ENCODE results near the gene KIAA1217. TPM values are rescaled to one million over a fixed set of nuclear protein-coding genes. Genes with fewer than 3 reads are reported as not detected.

KIAA1217 gene
- total RNA-seq, 1 donor from 2014 or later, result 121 TPM

DNA sequence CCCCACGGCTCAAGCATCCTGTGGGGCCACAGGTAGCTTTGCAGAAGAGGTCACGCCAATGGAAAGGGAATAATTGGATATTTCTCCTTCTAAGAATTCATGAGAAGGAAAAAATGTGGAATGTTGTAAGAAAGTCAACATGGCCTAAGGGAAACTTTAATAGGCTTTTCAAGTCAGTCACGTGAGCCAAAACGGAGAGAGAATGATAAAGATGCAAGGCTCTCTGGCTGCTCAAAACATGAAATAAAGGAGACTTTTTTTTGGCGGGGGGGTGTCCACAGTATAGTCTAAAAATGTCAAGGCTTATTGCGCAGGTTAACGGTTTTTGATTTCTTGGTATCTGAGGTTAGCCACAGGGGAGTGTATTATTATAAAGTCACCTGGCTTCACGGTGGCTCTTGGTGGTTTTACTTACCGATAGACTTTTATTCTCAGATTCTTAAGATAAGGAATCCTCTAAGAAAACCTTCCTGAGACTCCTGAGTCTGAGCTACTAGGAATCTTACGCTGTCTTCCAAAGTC, 366.6 kb downstream of the KIAA1217 start:
- TF ChIP-seq, protein P1, sequence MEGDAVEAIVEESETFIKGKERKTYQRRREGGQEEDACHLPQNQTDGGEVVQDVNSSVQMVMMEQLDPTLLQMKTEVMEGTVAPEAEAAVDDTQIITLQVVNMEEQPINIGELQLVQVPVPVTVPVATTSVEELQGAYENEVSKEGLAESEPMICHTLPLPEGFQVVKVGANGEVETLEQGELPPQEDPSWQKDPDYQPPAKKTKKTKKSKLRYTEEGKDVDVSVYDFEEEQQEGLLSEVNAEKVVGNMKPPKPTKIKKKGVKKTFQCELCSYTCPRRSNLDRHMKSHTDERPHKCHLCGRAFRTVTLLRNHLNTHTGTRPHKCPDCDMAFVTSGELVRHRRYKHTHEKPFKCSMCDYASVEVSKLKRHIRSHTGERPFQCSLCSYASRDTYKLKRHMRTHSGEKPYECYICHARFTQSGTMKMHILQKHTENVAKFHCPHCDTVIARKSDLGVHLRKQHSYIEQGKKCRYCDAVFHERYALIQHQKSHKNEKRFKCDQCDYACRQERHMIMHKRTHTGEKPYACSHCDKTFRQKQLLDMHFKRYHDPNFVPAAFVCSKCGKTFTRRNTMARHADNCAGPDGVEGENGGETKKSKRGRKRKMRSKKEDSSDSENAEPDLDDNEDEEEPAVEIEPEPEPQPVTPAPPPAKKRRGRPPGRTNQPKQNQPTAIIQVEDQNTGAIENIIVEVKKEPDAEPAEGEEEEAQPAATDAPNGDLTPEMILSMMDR (IDR thresholded peaks at IDR 0.05; ENCODE audit: unreplicated experiment), result no peak
- no peak for DNase-seq (ENCODE audit: low spot score, unreplicated experiment)
- no peak overlapping the region for H3K4me3 Mint-ChIP-seq (ENCODE audit: low read depth)
- peaks cover 12% of the 10 kb centered on the region for H3K4me1 Mint-ChIP-seq (ENCODE audit: low read depth)
- no peak overlapping the region for H3K27ac Mint-ChIP-seq
- no peaks in the 10 kb centered on the region for H3K9me3 Mint-ChIP-seq (ENCODE audit: low read depth)
- no peaks in the 10 kb centered on the region for H3K27me3 Mint-ChIP-seq
- H3K36me3 Mint-ChIP-seq (ENCODE audit: insufficient read depth), result no peaks in the 10 kb centered on the region

DNA sequence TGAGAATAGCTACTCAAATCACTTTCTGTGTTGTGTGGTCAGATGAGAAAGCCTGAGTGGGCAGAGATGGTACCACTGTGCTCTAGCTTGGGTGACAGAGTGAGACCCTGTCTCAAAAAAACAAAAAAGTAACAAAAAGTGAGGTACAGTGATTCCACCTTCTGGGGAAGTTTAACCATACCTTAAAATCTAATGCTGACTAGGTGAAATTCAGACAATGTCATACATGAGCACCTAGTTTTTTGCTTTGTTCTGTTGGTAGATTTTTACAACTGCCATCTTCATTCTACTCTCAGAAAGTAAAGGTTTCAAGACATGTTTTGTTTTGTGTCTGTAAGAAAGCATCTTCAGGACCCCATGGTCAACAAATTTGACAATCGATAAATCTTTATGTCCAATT, 370.5 kb downstream of the KIAA1217 start:
- H3K4me3 Mint-ChIP-seq (ENCODE audit: low read depth), result no peak overlapping the region
- peaks cover 5% of the 10 kb centered on the region for H3K36me3 Mint-ChIP-seq (ENCODE audit: insufficient read depth)
- no peak overlapping the region for H3K27ac Mint-ChIP-seq
- no peak for DNase-seq (ENCODE audit: low spot score, unreplicated experiment)
- H3K27me3 Mint-ChIP-seq, result no peaks in the 10 kb centered on the region
- TF ChIP-seq, protein P1 (IDR thresholded peaks at IDR 0.05; ENCODE audit: unreplicated experiment), result no peak
- H3K4me1 Mint-ChIP-seq (ENCODE audit: low read depth), result peaks cover 11% of the 10 kb centered on the region
- H3K9me3 Mint-ChIP-seq (ENCODE audit: low read depth), result no peaks in the 10 kb centered on the region

DNA sequence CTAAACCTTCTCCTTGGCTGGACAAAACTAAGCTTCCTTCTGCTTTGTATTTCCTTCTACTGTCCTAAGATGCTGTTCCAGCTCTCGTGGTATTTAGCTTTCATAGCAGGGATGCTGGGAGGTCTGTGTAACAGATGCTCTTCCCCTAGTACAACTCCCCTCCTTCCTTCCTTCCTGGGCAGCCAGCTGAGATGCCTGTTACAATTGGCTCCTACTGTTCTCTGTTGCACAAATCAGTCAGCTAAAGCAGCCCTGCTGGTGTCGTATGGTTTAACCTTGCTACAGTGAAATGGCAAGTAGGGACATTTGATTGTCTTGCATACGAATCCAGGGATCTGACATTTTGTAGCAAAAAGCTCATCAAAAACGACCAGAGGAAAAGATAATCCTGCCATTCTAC, 371.0 kb downstream of the KIAA1217 start:
- no peak for DNase-seq (ENCODE audit: low spot score, unreplicated experiment)
- TF ChIP-seq, protein P1 (IDR thresholded peaks at IDR 0.05; ENCODE audit: unreplicated experiment), result no peak
- no peaks in the 10 kb centered on the region for H3K9me3 Mint-ChIP-seq (ENCODE audit: low read depth)
- H3K27ac Mint-ChIP-seq, result no peak overlapping the region
- no peak overlapping the region for H3K4me3 Mint-ChIP-seq (ENCODE audit: low read depth)
- H3K36me3 Mint-ChIP-seq (ENCODE audit: insufficient read depth), result peaks cover 6% of the 10 kb centered on the region
- H3K27me3 Mint-ChIP-seq, result no peaks in the 10 kb centered on the region
- H3K4me1 Mint-ChIP-seq (ENCODE audit: low read depth), result peaks cover 7% of the 10 kb centered on the region

DNA sequence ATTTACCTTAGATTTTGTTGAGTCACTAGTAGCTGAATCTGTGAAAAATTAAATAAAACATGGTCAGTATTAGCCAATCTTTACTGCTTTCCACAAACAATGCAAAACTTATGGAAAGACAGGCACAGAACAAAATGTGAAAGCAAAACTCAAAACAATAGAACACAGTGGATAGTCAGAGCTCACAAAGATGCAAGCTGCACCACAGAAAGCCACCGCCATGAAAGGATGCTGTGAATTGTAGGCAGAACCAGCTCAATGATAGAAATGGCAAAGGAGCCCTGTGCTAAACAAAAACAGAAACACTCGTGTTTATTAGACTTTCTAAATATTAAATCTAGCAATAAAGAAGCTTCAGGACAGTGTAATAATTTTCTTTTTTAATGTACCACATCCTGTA, 380.3 kb downstream of the KIAA1217 start:
- TF ChIP-seq, protein P1 (IDR thresholded peaks at IDR 0.05; ENCODE audit: unreplicated experiment), result no peak
- H3K27me3 Mint-ChIP-seq, result no peaks in the 10 kb centered on the region
- no peak overlapping the region for H3K4me3 Mint-ChIP-seq (ENCODE audit: low read depth)
- DNase-seq (ENCODE audit: low spot score, unreplicated experiment), result no peak
- no peak overlapping the region for H3K27ac Mint-ChIP-seq
- H3K36me3 Mint-ChIP-seq (ENCODE audit: insufficient read depth), result peaks cover 44% of the 10 kb centered on the region
- peaks cover 3% of the 10 kb centered on the region for H3K4me1 Mint-ChIP-seq (ENCODE audit: low read depth)
- H3K9me3 Mint-ChIP-seq (ENCODE audit: low read depth), result no peaks in the 10 kb centered on the region

DNA sequence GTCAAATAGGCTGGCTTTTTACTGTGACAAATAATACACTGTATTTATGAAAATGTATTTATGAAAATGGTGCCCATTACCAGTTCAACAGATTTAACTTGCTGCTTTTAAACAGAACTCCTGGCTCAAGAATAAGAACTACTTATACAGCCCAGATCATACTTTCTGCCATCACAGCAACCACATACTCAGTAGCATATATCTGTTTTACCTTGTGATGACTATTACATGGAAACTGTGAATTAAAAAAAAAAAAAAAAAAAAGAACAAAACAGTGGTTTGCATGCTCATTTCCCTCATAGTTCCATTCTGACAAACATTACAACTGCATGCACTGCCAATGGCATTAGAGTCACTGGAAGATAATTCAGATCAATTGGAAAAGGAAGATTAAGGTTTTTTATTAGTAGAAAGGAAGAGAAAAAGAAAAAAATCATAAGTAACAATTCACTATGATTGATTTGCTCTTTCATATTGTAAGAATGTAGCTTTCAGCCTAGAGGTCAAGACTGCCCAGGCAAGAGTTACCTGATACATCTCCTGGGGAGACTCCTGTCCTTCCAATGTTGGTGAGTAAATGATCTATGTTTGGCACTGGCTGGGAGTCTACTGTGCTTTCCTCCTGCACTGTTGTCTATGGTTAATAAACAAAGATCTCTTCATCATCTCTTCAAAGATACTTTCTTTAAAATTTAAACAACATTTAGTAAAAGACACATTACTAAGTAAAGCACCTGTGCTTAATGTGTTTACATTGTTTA, 381.9 kb downstream of the KIAA1217 start:
- Mint-ChIP-seq H3K4me1 (ENCODE audit: low read depth) (peaks cover 3% of the 10 kb centered on the region), H3K36me3 (ENCODE audit: insufficient read depth) (peaks cover 36% of the 10 kb centered on the region), H3K27ac (no peak overlapping the region), H3K9me3 (ENCODE audit: low read depth) (no peaks in the 10 kb centered on the region), H3K4me3 (ENCODE audit: low read depth) (no peak overlapping the region), H3K27me3 (no peaks in the 10 kb centered on the region)
- no peak for DNase-seq (ENCODE audit: low spot score, unreplicated experiment)
- TF ChIP-seq, protein P1 (IDR thresholded peaks at IDR 0.05; ENCODE audit: unreplicated experiment), result no peak

Data from progenitor cell of endocrine pancreas (in vitro differentiated cells).